OCI-LY1 (cell line): ENCODE measurements around the gene KDM4B.

Experiments used
- H2AFZ ChIP-seq: fragments of 200-600 bp; sonication (generic), shearing (Covaris generic); 2 replicates; pipeline ENCODE4 v1.6.0; 2014; ENCODE audit warnings: antibody characterized with exemption, mild to moderate bottlenecking, low read length
- H3F3A ChIP-seq: fragments of 200-600 bp; sonication (generic), shearing (Covaris generic); 2 replicates; pipeline ENCODE4 v1.6.0; 2014; ENCODE audit warnings: mild to moderate bottlenecking, antibody characterized with exemption, low read length, moderate library complexity; ENCODE audit not compliant: insufficient read depth
- H3K27ac ChIP-seq: fragments of 200-600 bp; sonication (generic); 2 replicates; pipeline ENCODE4 v1.5.1; 2014; ENCODE audit warnings: low read length, mixed run types, mild to moderate bottlenecking, low read depth; ENCODE audit not compliant: poor library complexity, severe bottlenecking
- H3K27me3 ChIP-seq: fragments of 200-600 bp; sonication (generic); 2 replicates; pipeline ENCODE4 v1.6.0; 2014; ENCODE audit warnings: antibody characterized with exemption, mild to moderate bottlenecking, low read length, moderate library complexity; ENCODE audit not compliant: insufficient read depth
- H3K36me3 ChIP-seq: fragments of 200-600 bp; sonication (generic); 2 replicates; pipeline ENCODE4 v1.6.1; 2014; ENCODE audit warnings: mild to moderate bottlenecking, antibody characterized with exemption, low read length, moderate library complexity, mixed read lengths; ENCODE audit not compliant: insufficient read depth
- H3K4me1 ChIP-seq: fragments of 200-600 bp; sonication (generic); 2 replicates; pipeline ENCODE4 v1.5.1; 2014; ENCODE audit warnings: mild to moderate bottlenecking, low read length, moderate library complexity; ENCODE audit not compliant: insufficient read depth, severe bottlenecking
- H3K4me2 ChIP-seq: fragments of 200-600 bp; sonication (generic), shearing (Covaris generic); 2 replicates; pipeline ENCODE4 v1.6.1; 2014; ENCODE audit warnings: low read length
- H3K4me3 ChIP-seq: fragments of 200-600 bp; sonication (generic); 2 replicates; pipeline ENCODE4 v1.5.1; 2014; ENCODE audit warnings: low read length, low read depth, mild to moderate bottlenecking, mixed read lengths; ENCODE audit not compliant: poor library complexity, severe bottlenecking
- H3K79me2 ChIP-seq: fragments of 200-600 bp; shearing (Covaris generic); 2 replicates; pipeline ENCODE4 v1.6.1; 2016; ENCODE audit warnings: mixed run types, low read length, mixed read lengths; ENCODE audit not compliant: insufficient read depth
- H3K9ac ChIP-seq: fragments of 200-600 bp; sonication (generic), shearing (Covaris generic); 2 replicates; pipeline ENCODE4 v1.6.1; 2014; ENCODE audit warnings: mild to moderate bottlenecking, low read length, mixed read lengths
- H3K9me2 ChIP-seq: fragments of 200-600 bp; sonication (generic), shearing (Covaris generic); 2 replicates; pipeline ENCODE4 v1.6.1; 2014; ENCODE audit warnings: low read depth, mild to moderate bottlenecking, low read length, mixed read lengths
- H3K9me3 ChIP-seq: fragments of 200-600 bp; shearing (Covaris generic); 2 replicates; pipeline ENCODE4 v1.6.1; 2014; ENCODE audit warnings: low read length, mixed read lengths
- H4K20me1 ChIP-seq: fragments of 200-600 bp; sonication (generic), shearing (Covaris generic); 2 replicates; pipeline ENCODE4 v1.6.0; 2016; ENCODE audit warnings: mild to moderate bottlenecking, low read length; ENCODE audit not compliant: insufficient read depth
- EZH2 ChIP-seq: fragments of 200-600 bp; sonication (generic), shearing (Covaris generic); IDR thresholded peaks from 2 replicates; pipeline ENCODE4 v1.8.0; 2017; ENCODE audit warnings: borderline replicate concordance, mixed run types, mild to moderate bottlenecking, antibody characterized with exemption, low read length, moderate library complexity, mixed read lengths
- TF ChIP-seq, protein P1 (sequence below): fragments of 200-600 bp; sonication (generic), shearing (Covaris generic); IDR thresholded peaks from 2 replicates; pipeline ENCODE4 v1.5.1; 2017; ENCODE audit warnings: mild to moderate bottlenecking, antibody characterized with exemption, low read length, moderate library complexity, mixed read lengths

KDM4B gene

DNA sequence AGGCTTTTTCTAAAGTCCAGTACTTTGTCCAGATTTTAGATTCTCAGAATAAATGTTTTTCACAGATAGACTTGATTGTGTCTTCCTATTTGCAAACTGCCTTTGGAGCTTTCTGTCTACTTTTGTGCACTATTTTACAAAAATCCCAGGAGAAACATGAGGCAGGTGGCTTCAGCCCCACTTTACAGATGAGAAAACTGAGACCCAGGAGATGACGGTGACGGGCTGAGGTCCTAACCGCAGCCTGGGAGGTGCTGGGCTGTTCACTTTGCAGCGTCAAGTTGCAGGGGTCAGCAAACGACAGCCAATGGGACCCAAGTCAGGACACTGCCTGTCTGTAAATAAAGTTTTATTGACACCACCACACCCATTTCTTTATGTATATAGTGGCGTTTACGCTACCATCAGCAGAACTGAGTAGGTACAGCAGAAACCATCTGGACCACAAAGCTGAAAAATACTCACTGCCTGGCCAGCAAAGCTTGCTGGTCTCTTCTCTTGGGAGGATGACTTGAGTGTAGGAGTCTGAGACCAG, 6.8 kb upstream of the KDM4B start:
- H3K27ac ChIP-seq = no peak overlapping the region
- no peaks in the 10 kb centered on the region for H3K4me1 ChIP-seq
- TF ChIP-seq EZH2 = no peak
- TF ChIP-seq, protein P1, sequence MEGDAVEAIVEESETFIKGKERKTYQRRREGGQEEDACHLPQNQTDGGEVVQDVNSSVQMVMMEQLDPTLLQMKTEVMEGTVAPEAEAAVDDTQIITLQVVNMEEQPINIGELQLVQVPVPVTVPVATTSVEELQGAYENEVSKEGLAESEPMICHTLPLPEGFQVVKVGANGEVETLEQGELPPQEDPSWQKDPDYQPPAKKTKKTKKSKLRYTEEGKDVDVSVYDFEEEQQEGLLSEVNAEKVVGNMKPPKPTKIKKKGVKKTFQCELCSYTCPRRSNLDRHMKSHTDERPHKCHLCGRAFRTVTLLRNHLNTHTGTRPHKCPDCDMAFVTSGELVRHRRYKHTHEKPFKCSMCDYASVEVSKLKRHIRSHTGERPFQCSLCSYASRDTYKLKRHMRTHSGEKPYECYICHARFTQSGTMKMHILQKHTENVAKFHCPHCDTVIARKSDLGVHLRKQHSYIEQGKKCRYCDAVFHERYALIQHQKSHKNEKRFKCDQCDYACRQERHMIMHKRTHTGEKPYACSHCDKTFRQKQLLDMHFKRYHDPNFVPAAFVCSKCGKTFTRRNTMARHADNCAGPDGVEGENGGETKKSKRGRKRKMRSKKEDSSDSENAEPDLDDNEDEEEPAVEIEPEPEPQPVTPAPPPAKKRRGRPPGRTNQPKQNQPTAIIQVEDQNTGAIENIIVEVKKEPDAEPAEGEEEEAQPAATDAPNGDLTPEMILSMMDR = no peak
- H2AFZ ChIP-seq = no peak overlapping the region
- no peaks in the 10 kb centered on the region for H3K9me3 ChIP-seq
- no peaks in the 10 kb centered on the region; the same call in 1 of the 2 replicates for H3F3A ChIP-seq
- H4K20me1 ChIP-seq = no peaks in the 10 kb centered on the region
- H3K4me2 ChIP-seq = no peak overlapping the region
- no peaks in the 10 kb centered on the region for H3K27me3 ChIP-seq
- H3K79me2 ChIP-seq = no peaks in the 10 kb centered on the region
- peaks cover 63% of the 10 kb centered on the region for H3K36me3 ChIP-seq
- H3K9me2 ChIP-seq = no peaks in the 10 kb centered on the region
- H3K9ac ChIP-seq = no peak overlapping the region
- no peak overlapping the region for H3K4me3 ChIP-seq

DNA sequence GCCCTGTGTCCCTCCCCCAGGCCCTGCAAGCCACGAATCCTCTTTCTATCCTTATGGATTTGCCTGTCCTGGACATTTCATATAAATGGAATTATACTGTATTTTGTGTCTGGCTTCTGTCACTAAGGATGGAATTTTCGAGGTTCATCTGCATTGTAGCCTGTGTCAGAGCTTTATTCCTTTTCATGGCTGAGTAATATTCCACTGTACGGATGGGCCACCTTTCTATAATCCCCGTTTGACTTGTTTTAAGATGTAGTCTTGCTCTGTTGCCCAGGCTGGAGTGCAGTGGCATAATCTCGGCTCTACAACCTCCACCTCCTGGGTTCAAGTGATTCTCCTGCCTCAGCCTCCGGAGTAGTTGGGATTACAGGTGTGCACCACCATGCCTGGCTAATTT, 3.9 kb upstream of the KDM4B start:
- Histone ChIP-seq H3K36me3 (peaks cover 38% of the 10 kb centered on the region), H3K4me2 (no peak overlapping the region), H4K20me1 (no peaks in the 10 kb centered on the region), H3K9me2 (no peaks in the 10 kb centered on the region), H3K27me3 (no peaks in the 10 kb centered on the region), H3K4me3 (no peak overlapping the region), H3K79me2 (no peaks in the 10 kb centered on the region), H3K9me3 (no peaks in the 10 kb centered on the region), H2AFZ (no peak overlapping the region), H3K27ac (no peak overlapping the region), H3K4me1 (peaks cover 13% of the 10 kb centered on the region), H3K9ac (no peak overlapping the region), H3F3A (no peaks in the 10 kb centered on the region; the same call in 1 of the 2 replicates)
- TF ChIP-seq, protein P1 = no peak
- no peak for TF ChIP-seq EZH2

DNA sequence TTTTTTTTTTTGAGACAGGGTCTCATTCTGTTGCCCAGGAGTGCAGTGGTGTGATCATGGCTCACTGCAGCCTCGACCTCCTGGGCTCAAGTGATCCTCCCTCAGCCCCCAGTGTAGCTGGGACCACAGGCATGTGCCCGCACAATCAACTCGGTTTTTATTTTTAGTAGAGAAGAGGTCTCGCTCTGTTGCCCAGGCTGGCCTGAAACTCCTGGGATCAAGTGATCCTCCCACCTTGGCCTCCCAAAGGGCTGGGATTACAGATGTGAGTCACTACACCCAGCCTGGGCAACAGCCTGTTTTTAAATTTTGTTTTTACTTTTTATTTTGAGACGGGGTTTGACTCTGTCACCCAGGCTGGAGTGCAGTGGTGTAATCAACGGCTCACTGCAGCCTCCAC, 2.3 kb upstream of the KDM4B start:
- Histone ChIP-seq H3K4me3 (no peak overlapping the region), H2AFZ (no peak overlapping the region), H3K9me3 (no peaks in the 10 kb centered on the region), H3K4me1 (peaks cover 28% of the 10 kb centered on the region), H4K20me1 (no peaks in the 10 kb centered on the region), H3K27me3 (no peaks in the 10 kb centered on the region), H3K27ac (peak overlapping the region; percentile 59), H3F3A (no peaks in the 10 kb centered on the region; the same call in 1 of the 2 replicates), H3K79me2 (no peaks in the 10 kb centered on the region), H3K9me2 (no peaks in the 10 kb centered on the region), H3K9ac (no peak overlapping the region), H3K4me2 (no peak overlapping the region), H3K36me3 (peaks cover 32% of the 10 kb centered on the region)
- no peak for TF ChIP-seq EZH2
- TF ChIP-seq, protein P1 = no peak
